ENCODE results near the gene ZMYND8.
A peak's percentile ranks its signal among the peaks of the same experiment; 100 is the strongest.

GRCh38 chr20:47196091-47197081, 160.1 kb downstream of the ZMYND8 start:
- TF ChIP-seq POLR2A (IDR thresholded peaks at IDR 0.05) (no peak), EP300 (IDR thresholded peaks at IDR 0.05) (no peak), POLR2AphosphoS5 (IDR thresholded peaks at IDR 0.05) (no peak)
- TF ChIP-seq, protein P1, sequence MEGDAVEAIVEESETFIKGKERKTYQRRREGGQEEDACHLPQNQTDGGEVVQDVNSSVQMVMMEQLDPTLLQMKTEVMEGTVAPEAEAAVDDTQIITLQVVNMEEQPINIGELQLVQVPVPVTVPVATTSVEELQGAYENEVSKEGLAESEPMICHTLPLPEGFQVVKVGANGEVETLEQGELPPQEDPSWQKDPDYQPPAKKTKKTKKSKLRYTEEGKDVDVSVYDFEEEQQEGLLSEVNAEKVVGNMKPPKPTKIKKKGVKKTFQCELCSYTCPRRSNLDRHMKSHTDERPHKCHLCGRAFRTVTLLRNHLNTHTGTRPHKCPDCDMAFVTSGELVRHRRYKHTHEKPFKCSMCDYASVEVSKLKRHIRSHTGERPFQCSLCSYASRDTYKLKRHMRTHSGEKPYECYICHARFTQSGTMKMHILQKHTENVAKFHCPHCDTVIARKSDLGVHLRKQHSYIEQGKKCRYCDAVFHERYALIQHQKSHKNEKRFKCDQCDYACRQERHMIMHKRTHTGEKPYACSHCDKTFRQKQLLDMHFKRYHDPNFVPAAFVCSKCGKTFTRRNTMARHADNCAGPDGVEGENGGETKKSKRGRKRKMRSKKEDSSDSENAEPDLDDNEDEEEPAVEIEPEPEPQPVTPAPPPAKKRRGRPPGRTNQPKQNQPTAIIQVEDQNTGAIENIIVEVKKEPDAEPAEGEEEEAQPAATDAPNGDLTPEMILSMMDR (IDR thresholded peaks at IDR 0.05) = peak; percentile 72 to 96 (median 88)
